HCEC 1CT (cell line): ENCODE measurements around the gene ZFYVE26.
"Not testable (repeated sequence)": the region's sequence is repeated elsewhere in the genome, so short reads cannot be mapped to it uniquely, and the experiment has no call there.

Experiments used
- DNase-seq: peaks from one replicate; pipeline ENCODE4 v3.0.0-alpha.2; 2017

Gene ZFYVE26

GRCh38 chr14:67749341-67750084 lies 66.9 kb downstream of the ZFYVE26 start:
- no peak for DNase-seq

GRCh38 chr14:67748312-67748711 lies 68.1 kb downstream of the ZFYVE26 start:
- no peak for DNase-seq

- DNase-seq = no peak
Measured at GRCh38 chr14:67746927-67747326, 69.5 kb downstream of the ZFYVE26 start.

DNA sequence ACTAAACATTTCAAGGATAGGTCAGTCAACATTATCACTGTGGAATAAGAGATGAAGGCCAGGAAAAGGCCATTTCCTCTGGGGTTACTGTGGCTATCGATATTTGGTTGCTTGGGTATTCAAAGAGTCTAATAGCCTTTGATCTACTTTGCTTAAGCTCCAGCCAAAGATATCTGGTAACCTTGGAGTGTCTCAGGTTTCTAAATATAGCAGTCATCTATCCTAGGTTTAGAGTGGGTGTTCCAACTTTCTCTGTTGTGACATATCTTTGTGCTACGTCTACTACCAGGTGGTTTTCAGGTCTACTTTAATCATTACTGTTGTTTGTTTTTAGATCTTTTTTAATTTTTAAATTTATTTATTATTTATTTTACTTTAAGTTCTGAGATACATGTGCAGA lies 72.3 kb downstream of the ZFYVE26 start:
- no peak for DNase-seq

DNA sequence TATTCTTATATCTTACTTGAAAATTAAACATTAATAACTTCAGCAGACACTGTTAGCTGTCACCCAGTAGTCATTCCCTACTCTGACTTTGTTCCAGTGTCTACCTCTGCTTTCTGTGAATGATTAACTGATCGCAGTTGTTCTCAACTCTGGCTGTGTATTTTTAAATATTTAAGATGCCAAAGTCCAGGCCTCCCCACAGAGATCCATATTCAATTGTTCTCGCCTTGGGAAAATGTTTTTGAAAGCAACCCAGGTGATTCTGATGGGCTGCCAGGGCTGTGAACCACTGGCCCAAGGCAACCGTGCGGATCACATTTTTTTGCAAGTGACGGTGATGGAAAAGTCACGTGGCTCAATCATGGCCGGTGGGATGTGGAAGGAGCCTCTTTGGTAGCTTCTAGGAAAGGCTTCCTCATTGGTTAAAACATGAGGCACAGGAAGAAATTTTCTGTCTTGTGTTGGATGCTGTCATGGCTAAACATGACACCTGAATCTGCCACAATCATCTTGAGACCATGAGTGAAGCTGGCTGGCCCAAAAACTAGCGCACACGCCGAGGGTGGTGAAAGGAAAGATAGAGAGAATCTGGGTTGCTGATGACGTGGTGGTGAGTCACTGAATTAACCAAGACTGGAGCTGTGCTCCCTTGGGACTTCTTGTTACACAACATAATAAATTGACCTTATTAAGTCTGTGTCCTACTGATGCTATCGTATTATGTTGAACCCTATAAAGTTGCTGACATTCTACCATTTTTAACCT lies 77.5 kb downstream of the ZFYVE26 start:
- DNase-seq = peak; percentile 89

GRCh38 chr14:67736771-67737170 lies 79.6 kb downstream of the ZFYVE26 start:
- DNase-seq = no peak

DNA sequence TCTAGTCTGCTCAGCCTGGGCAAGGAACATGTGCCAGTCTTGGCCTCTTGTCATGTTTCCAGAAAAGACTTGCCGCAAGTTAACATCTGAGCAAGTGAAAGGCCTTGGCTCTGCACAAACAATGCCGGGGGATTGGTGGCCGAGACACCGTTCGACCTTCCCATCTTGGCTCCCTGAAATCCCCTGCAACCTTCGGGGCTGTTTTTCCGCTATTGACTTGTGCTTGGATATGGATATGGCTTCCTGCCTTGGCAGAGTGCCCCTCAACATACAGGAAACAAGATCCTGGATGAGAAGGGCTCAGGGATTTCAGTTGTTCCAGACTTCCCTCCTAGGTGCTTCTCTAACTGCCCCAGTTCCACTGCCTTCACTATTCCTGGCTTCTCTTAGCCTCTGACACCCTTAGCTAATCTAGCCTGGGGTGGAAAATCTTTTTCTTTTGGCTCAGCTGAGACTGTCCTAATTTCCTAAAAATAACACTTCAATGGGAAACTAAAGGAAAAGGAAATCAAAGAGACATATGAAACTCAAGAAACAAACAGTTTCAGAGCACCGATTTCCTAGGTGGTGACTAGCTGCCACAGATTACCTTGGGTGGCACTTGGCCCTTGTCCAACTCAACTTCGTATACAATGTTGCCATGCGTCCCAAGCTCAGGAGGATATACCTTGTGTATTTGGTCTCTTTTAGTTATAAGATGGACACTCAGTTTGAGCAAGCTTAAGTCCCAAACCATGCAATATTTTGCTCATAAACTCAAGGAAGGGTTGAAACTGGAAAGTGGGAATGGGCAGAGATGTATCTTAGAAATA lies 80.8 kb downstream of the ZFYVE26 start:
- no peak for DNase-seq

DNA sequence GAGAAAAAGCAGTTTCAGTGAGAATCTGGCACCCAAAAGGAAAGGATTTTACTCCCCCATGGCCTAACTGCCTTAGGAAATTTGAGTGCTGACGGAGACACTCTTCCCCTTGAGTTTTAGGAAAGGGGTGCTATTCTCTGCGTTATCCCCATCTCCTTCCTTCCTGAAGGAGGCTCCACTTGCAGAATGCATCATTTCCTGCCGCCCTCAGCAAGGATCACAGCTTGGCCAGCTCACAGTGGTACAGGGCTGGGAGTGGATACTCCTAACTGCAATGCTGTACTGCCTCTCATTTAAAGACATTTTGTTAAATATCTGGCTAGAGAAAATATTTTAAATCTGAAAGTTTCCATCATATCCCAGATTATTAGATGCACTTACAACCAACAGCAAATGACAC lies 81.7 kb downstream of the ZFYVE26 start:
- DNase-seq = peak; percentile 7

GRCh38 chr14:67733616-67734015 lies 82.8 kb downstream of the ZFYVE26 start:
- DNase-seq = no peak

DNA sequence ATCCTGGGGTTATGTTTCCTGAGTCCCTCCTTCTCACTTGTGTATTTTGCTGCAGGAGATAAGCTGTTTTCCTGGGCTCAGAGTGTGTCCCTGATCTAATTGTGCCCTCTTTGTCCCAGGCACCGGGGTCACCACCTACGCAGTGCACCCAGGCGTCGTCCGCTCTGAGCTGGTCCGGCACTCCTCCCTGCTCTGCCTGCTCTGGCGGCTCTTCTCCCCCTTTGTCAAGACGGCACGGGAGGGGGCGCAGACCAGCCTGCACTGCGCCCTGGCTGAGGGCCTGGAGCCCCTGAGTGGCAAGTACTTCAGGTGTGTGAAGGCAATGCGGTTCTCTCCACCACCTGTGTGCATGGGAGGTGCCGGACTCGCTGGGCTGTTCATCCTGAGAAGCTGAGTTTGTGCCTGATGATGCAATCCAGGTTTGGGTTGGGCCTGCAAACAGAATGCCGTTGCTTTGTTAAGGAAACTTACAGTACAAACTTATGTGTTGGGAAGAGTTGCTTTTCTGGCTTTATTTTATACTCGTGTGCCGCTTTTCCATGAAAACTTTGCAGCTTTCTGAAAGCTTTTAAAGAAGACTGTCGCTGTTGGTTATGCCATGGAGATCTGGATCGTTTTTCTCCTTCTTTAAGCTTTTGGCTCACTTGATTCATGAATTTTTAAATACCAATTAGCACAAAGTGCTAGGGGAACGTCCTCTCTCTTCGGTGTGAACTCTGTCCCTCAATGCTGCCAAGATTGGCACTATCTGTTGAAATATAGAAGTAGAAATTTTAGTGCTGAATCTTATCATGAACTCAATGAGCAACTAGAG lies 87.1 kb downstream of the ZFYVE26 start:
- DNase-seq = no peak

- no peak for DNase-seq
Measured at GRCh38 chr14:67728258-67728657, 88.1 kb downstream of the ZFYVE26 start.

- no peak for DNase-seq
Measured at GRCh38 chr14:67727361-67727760, 89.0 kb downstream of the ZFYVE26 start.

- DNase-seq = no peak
Measured at GRCh38 chr14:67725171-67725570, 91.2 kb downstream of the ZFYVE26 start.

DNA sequence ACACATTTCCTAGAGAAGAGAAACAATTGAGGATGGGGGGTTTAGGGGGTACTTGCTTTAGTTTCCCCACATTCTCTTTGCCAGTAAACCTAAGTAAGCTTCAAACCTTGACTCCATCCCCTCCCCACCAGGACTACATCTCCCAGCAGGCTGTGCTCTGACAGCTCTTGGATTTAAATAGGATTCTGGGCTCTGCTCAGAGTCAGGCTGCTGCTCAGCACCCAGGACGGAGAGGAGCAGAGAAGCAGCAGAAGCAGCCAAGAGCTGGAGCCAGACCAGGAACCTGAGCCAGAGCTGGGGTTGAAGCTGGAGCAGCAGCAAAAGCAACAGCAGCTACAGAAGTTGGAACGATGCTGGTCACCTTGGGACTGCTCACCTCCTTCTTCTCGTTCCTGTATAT lies 94.1 kb downstream of the ZFYVE26 start:
- no peak for DNase-seq

DNA sequence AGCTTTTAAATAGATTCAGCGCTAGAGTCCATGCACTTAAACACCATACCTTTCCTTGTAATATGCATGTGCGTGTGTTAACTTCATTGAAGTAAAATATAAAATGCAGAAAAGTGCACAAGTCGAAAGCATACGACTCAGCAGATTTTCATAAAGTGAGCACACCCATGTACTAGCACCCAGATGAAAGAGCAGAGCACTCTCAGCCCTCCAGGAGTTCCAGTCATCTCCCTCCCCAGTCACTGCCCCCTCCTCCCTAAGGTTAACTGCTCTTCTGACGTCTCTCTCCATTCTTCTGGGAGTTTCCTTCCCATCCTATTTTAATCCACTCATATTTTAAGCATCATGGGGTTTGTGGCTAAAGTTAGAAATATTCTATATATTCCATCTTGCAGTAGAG lies 94.5 kb downstream of the ZFYVE26 start:
- no peak for DNase-seq

- no peak for DNase-seq
Measured at GRCh38 chr14:67719866-67720265, 96.5 kb downstream of the ZFYVE26 start.

DNA sequence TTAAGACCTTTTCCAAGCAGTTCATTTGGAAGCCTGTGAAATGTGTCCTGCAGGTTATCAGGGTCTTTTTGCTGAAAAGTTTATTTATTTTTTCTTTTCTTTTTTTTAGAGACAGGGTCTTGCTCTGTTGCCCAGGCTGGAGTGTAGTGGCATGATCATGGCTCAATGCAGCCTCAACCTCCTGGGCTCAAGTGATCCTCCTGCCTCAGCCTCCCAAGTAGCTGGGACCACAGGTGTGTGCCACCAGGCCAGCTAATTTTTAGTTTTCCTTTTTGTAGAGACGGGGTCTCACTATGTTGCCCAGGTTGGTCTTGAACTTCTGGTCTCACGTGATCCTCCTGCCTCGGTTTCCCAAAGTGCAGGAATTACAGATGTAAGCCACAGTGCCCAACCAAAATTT lies 97.0 kb downstream of the ZFYVE26 start:
- DNase-seq = not testable (repeated sequence)

DNA sequence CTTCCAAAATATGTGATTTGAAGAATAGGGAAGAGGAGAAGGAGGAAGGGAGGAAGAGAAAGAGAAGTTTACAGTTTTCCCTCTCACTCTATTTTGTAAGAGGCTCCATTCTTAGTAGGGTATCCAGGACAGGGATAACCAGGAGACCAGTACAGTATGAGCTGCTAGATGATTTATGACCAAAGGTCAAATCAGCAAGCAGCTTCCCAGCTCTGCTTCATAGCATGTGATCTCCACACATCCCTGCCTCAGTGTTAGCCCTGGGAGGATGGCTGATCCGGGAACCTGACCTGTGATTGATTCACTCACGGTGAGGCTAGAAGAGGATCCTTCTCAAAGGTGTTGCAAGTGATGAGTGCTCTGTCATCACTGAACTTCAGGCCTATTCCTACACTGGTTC lies 98.1 kb downstream of the ZFYVE26 start:
- DNase-seq = no peak

DNA sequence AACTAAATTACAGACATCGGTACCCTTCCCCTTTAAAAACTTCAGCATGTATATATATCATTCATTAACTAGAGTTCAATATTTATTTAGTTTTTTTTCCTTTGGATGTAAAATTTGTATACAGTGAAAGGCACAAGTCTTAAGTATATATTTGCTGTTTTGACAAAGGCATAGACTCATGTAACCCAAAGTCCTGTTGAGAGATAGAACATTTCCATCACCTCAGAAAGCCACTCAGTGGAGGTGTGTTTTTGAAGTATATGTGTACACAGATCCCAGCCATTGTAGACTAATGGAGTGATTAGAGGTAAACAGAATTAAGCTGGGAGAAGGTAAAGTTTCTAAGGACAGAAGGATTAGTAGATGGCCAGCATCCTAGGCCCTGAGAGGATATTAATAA lies 99.3 kb downstream of the ZFYVE26 start:
- DNase-seq = no peak

GRCh38 chr14:67710209-67710608 lies 106.2 kb downstream of the ZFYVE26 start:
- no peak for DNase-seq

DNA sequence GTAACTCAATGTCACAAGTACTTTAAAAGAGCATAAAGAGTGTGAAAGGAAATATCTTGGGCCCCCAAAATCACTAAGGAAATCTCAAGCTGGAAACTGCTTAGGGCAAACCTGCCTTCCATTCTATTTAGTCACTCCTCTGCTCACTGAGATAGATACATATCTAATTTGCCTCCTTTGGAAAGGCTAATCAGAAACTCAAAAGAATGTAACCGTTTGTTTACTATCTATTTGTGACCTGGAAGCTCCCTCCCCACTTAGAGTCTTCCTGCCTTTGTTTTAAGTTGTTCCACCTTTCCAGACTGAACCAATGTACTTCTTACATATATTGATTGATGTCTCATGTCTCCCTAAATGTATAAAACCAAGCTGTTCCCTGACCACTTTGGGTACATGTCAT lies 106.6 kb downstream of the ZFYVE26 start:
- not testable (repeated sequence) for DNase-seq

DNA sequence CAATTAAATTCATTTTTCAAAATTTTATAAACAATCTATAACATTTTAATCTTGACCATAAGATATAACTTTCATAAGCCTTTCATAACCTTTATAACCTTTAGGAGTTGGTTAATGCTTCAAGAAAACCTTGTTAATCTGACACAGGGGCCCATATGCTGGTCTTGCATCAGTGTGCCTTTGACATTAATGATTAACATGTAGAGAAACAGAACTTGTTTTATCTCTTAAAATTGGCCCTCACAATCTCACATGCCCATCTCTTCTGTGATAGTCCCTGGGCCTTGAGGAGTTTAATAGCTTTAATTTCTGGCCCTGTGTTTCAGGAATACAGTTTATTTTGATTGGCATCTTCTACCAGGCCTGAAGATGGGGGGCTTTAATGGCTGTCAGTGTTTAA lies 107.0 kb downstream of the ZFYVE26 start:
- not testable (repeated sequence) for DNase-seq

GRCh38 chr14:67705211-67705610 lies 111.2 kb downstream of the ZFYVE26 start:
- no peak for DNase-seq
